Central memory CD8-positive, alpha-beta T cell (primary cell): ENCODE data around the gene TRIP10.
"Not testable (repeated sequence)": the region's sequence is repeated elsewhere in the genome, so short reads cannot be mapped to it uniquely, and the experiment has no call there.

Source experiments
- ATAC-seq: fragments of 150-1000 bp; cut with Tn5 transposase; replicated peaks from 2 replicates; pipeline ENCODE4 v1.10.0; 2022; ENCODE audit warnings: mild to moderate bottlenecking, moderate FRiP score, moderate number of reproducible peaks; ENCODE audit not compliant: poor library complexity, severe bottlenecking; ENCODE audit errors: extremely low read depth
- DNase-seq, 2 donors: peaks; one replicate each; pipeline ENCODE4 v3.0.0; 2021; ENCODE audit warnings: low spot score in 2 of 2
- H3K27ac Mint-ChIP-seq: one replicate; pipeline ENCODE4 v1.8.0; 2022; ENCODE audit warnings: low read depth, mild to moderate bottlenecking, moderate library complexity, mixed read lengths
- H3K27me3 Mint-ChIP-seq: one replicate; pipeline ENCODE4 v1.8.0; 2022; ENCODE audit warnings: mixed read lengths
- H3K36me3 Mint-ChIP-seq: one replicate; pipeline ENCODE4 v1.8.0; 2022; ENCODE audit warnings: mild to moderate bottlenecking, moderate library complexity, mixed read lengths; ENCODE audit not compliant: insufficient read depth
- H3K4me1 Mint-ChIP-seq: one replicate; pipeline ENCODE4 v1.8.0; 2022; ENCODE audit warnings: mixed read lengths
- H3K4me3 Mint-ChIP-seq: one replicate; pipeline ENCODE4 v1.8.0; 2022; ENCODE audit warnings: mild to moderate bottlenecking, moderate library complexity, mixed read lengths
- H3K9me3 Mint-ChIP-seq: one replicate; pipeline ENCODE4 v1.8.0; 2022; ENCODE audit warnings: mixed read lengths

Gene TRIP10

DNA sequence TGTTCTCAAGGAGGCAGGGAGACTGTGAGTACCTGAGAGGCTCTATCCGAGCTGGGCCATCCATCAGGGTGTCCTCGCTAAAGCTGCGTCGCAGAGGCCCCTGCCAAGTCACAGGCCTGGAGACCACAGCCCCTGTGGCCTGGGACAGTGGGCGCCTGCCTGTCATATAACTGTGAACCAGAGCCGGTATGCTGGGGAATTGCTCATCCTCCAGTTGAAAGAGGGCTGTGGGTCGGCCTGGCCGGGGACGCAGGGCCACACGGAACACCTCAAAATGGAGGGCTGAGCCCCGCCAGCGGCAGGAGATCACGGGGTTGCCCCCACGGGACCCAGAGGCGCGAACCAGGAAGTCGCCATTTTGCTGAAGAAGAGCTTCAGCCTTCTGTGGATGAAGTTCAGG lies 21.1 kb downstream of the TRIP10 start:
- Mint-ChIP-seq H3K4me1 (peaks cover 4% of the 10 kb centered on the region), H3K9me3 (no peaks in the 10 kb centered on the region), H3K27ac (no peak overlapping the region), H3K27me3 (no peaks in the 10 kb centered on the region), H3K36me3 (peaks cover 41% of the 10 kb centered on the region), H3K4me3 (no peak overlapping the region)
- DNase-seq (no peak), ATAC-seq (no peak)

DNA sequence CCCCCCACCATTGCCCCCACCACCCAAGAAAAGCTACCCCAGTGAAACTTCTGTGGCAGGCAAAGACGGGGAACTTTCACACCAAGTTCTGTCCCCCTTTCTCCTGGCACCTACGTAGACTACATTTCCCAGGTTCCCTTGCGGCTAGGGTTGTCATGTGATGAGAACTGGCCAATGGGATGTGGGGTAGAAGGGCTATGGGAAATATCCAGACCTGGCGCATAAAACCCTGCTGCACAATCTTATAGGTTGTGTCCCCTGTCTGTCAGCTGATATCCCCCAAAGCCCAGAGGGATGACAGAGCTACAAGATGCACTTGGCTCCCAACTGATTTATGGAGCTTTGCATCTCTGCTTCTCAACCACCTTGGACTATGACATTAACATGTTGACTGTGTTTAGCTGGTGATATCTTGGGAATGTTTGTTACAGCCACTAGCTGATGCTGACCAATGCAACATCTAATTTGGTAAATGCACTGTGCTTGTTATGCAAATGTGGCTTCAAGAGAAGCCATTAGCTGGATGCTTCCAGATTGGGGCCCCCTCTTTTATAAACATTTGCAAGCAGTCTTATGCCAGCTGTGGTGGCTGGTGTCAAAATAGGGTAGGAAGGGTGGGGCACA lies 21.7 kb downstream of the TRIP10 start:
- Mint-ChIP-seq H3K27me3 (no peaks in the 10 kb centered on the region), H3K9me3 (no peaks in the 10 kb centered on the region), H3K4me1 (peaks cover 7% of the 10 kb centered on the region), H3K36me3 (peaks cover 41% of the 10 kb centered on the region), H3K27ac (no peak overlapping the region), H3K4me3 (no peak overlapping the region)
- ATAC-seq, result no peak
- no peak for DNase-seq

DNA sequence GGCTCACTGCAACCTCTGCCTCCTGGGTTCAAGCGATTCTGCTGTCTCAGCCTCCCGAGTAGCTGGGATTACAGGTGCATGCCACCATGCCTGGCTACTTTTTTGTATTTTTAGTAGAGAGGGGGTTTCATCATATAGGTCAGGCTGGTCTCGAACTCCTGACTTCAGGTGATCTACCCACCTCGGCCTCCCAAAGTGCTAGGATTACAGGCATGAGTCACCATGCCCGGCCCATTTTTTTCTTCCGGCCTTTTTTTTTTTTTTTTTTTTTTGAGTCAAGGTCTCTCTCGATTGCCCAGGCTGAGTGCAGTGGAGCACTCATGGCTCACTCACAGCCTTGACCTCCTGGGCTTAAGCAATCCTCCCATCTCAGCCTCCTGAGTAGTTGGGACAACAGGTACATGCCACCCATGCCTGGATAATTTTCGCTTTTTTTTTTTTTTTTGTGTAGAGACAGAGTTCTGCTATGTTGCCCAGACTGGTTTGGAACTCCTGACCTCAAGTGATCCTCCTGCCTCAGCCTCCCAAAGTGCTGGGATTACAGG lies 22.8 kb downstream of the TRIP10 start:
- H3K27ac Mint-ChIP-seq, ATAC-seq, H3K27me3 Mint-ChIP-seq, H3K4me3 Mint-ChIP-seq, H3K9me3 Mint-ChIP-seq, DNase-seq: not testable (repeated sequence)
- peaks cover 19% of the 10 kb centered on the region for H3K4me1 Mint-ChIP-seq
- H3K36me3 Mint-ChIP-seq, result peaks cover 43% of the 10 kb centered on the region

DNA sequence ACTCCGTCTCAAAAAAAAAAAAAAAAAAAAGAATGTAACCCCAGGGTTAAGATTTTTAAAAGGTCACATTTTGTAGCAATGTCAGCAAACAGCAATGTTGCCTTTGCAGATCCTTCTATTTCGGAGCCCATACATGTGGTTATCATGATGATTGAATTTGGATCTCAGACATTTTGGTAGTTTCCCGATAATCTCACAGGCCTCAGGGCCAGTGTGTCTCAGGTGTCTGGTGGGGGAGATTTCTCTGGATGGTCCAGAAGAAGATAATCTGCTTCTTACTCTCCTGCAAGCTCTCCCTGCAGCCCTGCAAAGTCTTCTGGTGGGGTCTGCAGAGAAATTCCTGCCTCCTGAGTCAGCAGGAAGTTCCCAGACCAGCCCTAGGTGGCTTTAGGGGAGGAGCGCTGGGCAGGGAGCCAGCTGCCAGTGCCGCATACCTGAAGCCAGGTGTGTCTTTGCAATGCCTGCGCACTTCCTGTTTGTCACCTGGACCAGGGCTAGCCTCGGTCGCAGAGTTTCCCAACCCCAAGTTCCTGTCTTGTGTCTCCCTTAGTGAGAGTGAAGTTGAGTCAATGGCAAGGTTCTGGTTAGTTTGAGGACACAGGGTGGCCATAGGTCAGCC lies 26.4 kb downstream of the TRIP10 start:
- Mint-ChIP-seq H3K27me3 (no peaks in the 10 kb centered on the region), H3K4me1 (peaks cover 26% of the 10 kb centered on the region), H3K27ac (peak overlapping the region; percentile 74), H3K9me3 (no peaks in the 10 kb centered on the region), H3K36me3 (peaks cover 19% of the 10 kb centered on the region), H3K4me3 (peak overlapping the region; percentile 84)
- no peak for DNase-seq
- ATAC-seq, result no peak

DNA sequence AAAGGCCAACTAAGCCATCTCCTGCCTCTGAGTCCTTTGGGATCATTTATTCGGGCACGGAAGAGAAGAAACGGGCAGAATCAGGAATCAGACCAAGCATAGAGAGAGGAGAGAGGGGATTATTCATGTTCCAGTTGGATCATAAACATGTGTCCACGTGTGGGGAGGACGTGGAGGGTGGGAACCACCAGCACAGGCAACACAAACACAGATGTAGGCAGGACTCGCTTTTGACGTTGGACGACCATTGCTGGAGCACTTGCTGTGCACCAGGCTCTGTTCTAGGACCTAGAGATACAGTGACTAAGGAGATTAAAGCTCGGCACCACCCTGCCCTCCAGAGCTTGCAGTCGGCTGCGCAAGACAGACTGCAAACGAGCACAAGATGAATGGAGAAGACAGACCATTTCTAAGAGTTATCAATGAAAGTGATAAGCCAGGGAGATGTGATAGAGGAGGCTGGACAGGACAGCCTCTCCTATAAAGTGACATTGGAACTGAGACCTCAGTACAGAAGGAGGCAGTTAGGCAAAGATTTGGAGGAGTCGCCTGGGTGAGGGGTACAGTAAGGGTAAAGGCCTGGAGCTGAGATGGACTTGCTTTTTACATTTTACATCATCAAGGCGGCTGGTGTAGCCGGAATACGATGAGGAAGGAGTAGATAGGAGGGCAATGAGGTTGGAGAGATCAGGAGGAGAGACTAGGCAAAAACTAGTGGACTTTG lies 27.0 kb downstream of the TRIP10 start:
- Mint-ChIP-seq H3K4me1 (peaks cover 27% of the 10 kb centered on the region), H3K27me3 (no peaks in the 10 kb centered on the region)
- no peak for DNase-seq

DNA sequence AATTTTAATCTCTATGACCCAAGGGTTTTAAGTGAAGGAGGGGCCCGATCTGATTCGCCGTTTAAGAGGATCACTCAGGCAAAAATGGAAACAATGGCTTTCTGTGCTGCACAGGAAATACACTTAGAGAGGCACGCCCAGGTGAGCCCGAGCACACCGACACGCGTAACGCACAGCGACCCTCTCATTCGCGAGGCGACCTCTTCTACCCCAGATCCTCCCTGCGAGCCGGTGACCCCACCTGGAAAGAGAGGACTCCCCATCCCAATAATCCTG lies 27.5 kb downstream of the TRIP10 start:
- no peak for DNase-seq
- ATAC-seq, result peak; percentile 69
- peaks cover 32% of the 10 kb centered on the region for H3K4me1 Mint-ChIP-seq
- H3K36me3 Mint-ChIP-seq, result peaks cover 11% of the 10 kb centered on the region
- H3K4me3 Mint-ChIP-seq, result peak overlapping the region; percentile 84
- H3K27ac Mint-ChIP-seq, result peak overlapping the region; percentile 74
- no peaks in the 10 kb centered on the region for H3K9me3 Mint-ChIP-seq
- H3K27me3 Mint-ChIP-seq, result no peaks in the 10 kb centered on the region

More for the DNA sequence above, 27.0 kb downstream of the TRIP10 start:
- Mint-ChIP-seq H3K9me3 (no peaks in the 10 kb centered on the region), H3K27ac (peak overlapping the region; percentile 74), H3K4me3 (peak overlapping the region; percentile 84), H3K36me3 (peaks cover 13% of the 10 kb centered on the region)
- no peak for ATAC-seq

DNA sequence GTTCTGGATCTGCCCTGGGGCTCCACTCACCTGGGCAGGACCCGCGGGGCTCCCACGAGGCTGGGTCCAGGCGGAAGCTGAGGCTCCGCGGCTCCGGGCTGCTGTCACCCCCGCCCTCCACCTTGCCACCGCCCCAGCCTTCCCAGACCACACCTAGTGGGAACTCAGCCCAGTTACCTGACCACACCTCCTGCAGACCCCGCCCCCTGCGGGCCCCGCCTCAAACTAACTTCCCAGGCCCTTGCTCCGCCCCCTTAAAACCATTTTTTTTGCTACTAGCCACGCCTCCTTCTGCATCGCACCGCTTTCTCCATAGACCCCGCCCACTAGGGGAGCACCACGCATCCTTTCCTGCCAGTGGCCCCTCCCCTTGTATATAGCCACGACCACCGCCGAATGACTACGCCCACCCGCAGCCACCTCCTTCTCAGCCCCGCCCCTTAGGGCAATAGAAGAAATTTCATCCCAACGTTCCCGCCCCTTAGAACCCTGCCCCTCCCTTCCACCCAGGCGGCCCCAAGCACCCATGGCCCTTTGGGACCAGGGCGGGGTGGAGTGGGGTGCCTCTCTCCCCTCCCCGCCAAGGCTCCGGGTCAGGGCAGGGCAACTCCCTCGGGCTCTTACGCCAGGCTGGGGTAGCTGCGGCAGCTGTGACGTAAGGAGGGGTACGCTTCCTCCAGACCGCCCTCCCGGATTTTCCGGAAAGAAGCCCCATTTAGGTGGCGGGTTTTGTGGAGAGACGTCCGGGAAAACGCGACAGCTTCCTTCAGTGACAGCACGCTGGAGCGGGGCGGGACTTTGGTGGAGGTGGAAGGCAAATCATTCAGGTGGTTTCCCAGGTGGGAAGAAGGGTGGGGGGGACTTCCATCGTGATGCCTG lies 28.1 kb downstream of the TRIP10 start, which contains the start of gene SH2D3A:
TSS of gene SH2D3A (minus strand) at position 79 of the 879 bp plus-strand sequence. CDS start 3,687 bp downstream, outside the sequence.
- peak; percentile 91 to 93 for DNase-seq
- no peaks in the 10 kb centered on the region for H3K9me3 Mint-ChIP-seq

DNA sequence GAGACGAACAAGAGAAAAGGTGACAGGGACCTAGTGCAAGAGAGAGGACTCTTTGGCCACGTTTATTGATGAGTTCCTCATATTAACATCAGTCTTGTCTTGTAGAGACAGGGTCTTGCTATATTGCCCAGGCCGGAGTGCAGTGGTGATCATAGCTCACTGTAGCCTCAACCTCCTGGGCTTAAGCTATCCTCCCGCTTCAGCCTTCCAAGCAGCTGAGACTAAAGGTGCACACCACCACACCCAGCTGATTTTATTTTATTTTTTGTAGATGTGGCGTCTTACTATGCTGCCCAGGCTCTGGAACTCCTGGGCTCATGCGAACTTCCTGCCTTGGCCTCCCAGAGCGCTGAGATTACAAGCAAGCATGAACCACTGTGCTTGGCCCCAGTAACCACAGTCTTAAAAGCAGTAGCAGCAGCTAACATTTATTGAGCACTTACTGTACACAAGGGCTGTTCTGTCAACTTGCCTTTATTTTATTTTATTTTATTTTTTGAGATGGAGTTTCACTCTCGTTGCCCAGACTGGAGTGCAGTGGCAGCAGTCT lies 28.8 kb downstream of the TRIP10 start:
- H3K36me3 Mint-ChIP-seq, result peaks cover 12% of the 10 kb centered on the region
- H3K9me3 Mint-ChIP-seq, result no peaks in the 10 kb centered on the region
- H3K4me1 Mint-ChIP-seq, result peaks cover 39% of the 10 kb centered on the region
- DNase-seq (no peak), ATAC-seq (no peak)
- no peaks in the 10 kb centered on the region for H3K27me3 Mint-ChIP-seq
- H3K4me3 Mint-ChIP-seq, result peak overlapping the region; percentile 84
- H3K27ac Mint-ChIP-seq, result peak overlapping the region; percentile 74

More for the DNA sequence above, 28.1 kb downstream of the TRIP10 start, which contains the start of gene SH2D3A:
- Mint-ChIP-seq H3K4me1 (peaks cover 38% of the 10 kb centered on the region), H3K27ac (peak within 1 kb of the TSS; percentile 74), H3K4me3 (peak within 1 kb of the TSS; percentile 84), H3K27me3 (no peaks in the 10 kb centered on the region), H3K36me3 (peaks cover 11% of the 10 kb centered on the region)
- ATAC-seq, result peak; percentile 64

DNA sequence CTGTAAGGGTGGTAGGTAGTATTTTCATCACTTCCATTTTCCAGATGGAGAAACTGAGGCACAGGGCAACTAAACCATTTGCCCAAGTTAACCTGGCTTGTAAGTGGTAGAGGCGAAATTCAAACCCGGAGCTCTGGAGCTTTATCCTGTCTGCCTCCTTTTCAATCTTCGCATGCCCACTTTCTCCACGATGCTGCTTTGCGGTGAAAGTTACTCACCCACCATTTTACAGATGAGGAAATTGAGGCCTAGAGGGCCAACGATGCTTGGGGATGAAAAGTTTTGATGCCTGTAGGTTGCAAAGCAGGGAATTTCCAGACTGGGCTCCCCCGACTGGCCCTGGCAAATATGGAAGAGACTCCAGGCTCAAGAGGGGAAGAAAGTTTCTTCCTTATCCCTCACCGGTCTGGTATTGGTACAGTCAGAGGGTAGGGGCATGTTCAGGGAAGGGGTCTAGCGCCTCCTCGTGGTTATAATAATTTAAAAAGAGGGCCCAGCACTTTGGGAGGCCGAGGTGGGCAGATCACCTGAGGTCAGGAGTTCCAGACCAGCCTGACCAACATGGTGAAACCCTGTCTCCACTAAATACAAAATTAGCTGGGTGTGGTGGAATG lies 29.6 kb downstream of the TRIP10 start:
- no peaks in the 10 kb centered on the region for H3K27me3 Mint-ChIP-seq
- H3K27ac Mint-ChIP-seq, result peak overlapping the region; percentile 11
- ATAC-seq, result no peak
- no peak for DNase-seq
- H3K36me3 Mint-ChIP-seq, result peaks cover 14% of the 10 kb centered on the region
- no peaks in the 10 kb centered on the region for H3K9me3 Mint-ChIP-seq
- H3K4me3 Mint-ChIP-seq, result no peak overlapping the region
- H3K4me1 Mint-ChIP-seq, result peaks cover 45% of the 10 kb centered on the region

DNA sequence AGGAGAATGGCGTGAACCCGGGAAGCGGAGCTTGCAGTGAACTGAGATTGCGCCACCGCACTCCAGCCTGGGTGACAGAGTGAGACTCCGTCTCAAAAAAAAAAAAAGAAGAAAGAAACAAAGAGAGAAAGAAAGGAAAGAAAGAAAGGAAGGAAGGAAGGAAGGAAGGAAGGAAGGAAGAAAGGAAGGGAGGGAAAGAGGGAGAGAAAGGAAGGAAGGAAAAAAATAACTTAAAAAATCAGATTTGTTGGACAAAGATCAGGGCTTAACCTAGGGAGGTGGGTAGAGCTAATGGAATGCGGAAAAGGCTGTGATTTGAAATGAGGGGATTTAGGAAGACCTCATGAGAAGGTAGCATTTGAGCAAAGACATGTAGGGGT lies 32.2 kb downstream of the TRIP10 start:
- H3K9me3 Mint-ChIP-seq, ATAC-seq, H3K27me3 Mint-ChIP-seq, DNase-seq: not testable (repeated sequence)
- Mint-ChIP-seq H3K4me1 (peaks cover 56% of the 10 kb centered on the region), H3K4me3 (peak overlapping the region; percentile 93), H3K27ac (peak overlapping the region; percentile 86), H3K36me3 (peaks cover 15% of the 10 kb centered on the region)

DNA sequence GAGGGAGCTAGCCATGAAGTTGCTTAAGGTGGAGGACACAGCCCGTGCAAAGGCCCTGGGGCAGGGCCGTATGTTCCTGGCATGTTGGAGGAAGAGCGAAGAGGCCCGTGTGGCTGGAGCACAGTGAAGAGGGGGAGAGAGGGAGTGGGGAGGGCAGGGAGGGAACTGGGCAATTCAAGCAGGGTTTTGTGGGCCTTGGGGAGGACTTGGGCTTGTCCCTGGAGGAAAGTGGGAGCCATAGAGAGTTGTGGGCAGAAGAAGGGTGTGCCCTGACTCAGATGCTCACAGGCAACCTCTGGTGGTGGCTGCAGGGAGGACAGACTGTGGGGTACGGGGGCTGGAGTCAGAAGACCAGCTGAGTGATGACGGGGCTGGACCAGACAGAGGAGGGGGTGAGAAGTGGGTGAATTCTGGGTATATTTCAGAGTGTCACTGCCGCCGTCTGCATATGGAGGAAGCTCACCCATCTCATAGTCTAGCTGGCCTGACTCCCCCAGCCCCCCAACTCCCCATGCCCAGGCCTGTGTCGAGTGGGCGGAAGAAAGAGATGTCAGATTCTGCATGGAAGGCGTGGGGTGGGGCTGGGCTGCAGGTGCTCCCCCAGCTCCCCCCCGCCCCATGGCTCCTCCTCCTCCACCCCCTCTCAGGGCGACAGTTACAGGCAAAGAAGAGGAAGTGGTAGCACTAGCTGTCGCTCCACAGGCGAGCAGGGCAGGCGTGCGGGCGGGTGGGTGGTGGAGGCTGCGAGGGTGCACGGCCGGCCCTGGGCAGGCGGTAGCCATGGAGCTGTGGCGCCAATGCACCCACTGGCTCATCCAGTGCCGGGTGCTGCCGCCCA lies 32.8 kb downstream of the TRIP10 start, which contains the start of gene VAV1:
TSS of gene VAV1 (plus strand) at position 681 of the 838 bp plus-strand sequence. CDS start at position 781, 100 bp downstream.
- H3K27ac Mint-ChIP-seq, result peak within 1 kb of the TSS; percentile 86
- DNase-seq (peak; percentile 48 to 64), ATAC-seq (peak; percentile 72)
- peaks cover 55% of the 10 kb centered on the region for H3K4me1 Mint-ChIP-seq
- H3K36me3 Mint-ChIP-seq, result peaks cover 17% of the 10 kb centered on the region
- H3K27me3 Mint-ChIP-seq, result no peaks in the 10 kb centered on the region
- H3K9me3 Mint-ChIP-seq, result no peaks in the 10 kb centered on the region
- H3K4me3 Mint-ChIP-seq, result peak within 1 kb of the TSS; percentile 93
